VCaP (cell line): Measurements from ENCODE around the gene ARHGAP45.

ENCODE experiments used
- H3K27ac ChIP-seq: fragments of 450-650 bp; 2 replicates; pipeline ENCODE4 v1.5.1; 2017
- CTCF ChIP-seq: fragments of 450-650 bp; conservative IDR thresholded peaks from 2 replicates; pipeline ENCODE4 v1.5.1; 2017; ENCODE audit warnings: mild to moderate bottlenecking, moderate library complexity

ARHGAP45 gene

GRCh38 chr19:1098177-1099051 lies 31.4 kb downstream of the ARHGAP45 start:
- peak overlapping the region; percentile 56 for H3K27ac ChIP-seq
- no peak for TF ChIP-seq CTCF

- TF ChIP-seq CTCF: no peak
- no peak overlapping the region for H3K27ac ChIP-seq
These were observed 34.4 kb downstream of the ARHGAP45 start for GRCh38 chr19:1101337-1101698.

- TF ChIP-seq CTCF: no peak
- H3K27ac ChIP-seq: peak overlapping the region; percentile 93
These were observed 35.6 kb downstream of the ARHGAP45 start for GRCh38 chr19:1102407-1103131.

GRCh38 chr19:1103132-1103707 lies 36.3 kb downstream of the ARHGAP45 start:
- peak overlapping the region; percentile 93 for H3K27ac ChIP-seq

GRCh38 chr19:1103708-1104310 lies 36.8 kb downstream of the ARHGAP45 start, which contains the start of gene GPX4:
Gene GPX4 (plus strand): TSS chr19:1103994. CDS start chr19:1104044, 50 bp downstream.
- H3K27ac ChIP-seq: peak within 1 kb of the TSS; percentile 93
- no peak for TF ChIP-seq CTCF

More at GRCh38 chr19:1103132-1103707, 36.3 kb downstream of the ARHGAP45 start:
- TF ChIP-seq CTCF: no peak

GRCh38 chr19:1104311-1105007 lies 37.5 kb downstream of the ARHGAP45 start:
- no peak for TF ChIP-seq CTCF
- peak overlapping the region; percentile 93 for H3K27ac ChIP-seq
